HG02943 (cell line): ENCODE results near the gene DAB2.
"Not testable (repeated sequence)": the region's sequence is repeated elsewhere in the genome, so short reads cannot be mapped to it uniquely, and the experiment has no call there.

Experiments
- ATAC-seq: cut with Tn5 transposase; IDR thresholded peaks from one replicate; pipeline ENCODE4 v1.9.1; 2021; ENCODE audit warnings: mild to moderate bottlenecking, low read depth, moderate library complexity; ENCODE audit not compliant: unreplicated experiment

DAB2 gene

GRCh38 chr5:39422728-39423285 is 2.0 kb downstream of the DAB2 start:
- no peak for ATAC-seq

GRCh38 chr5:39422036-39422606 is 2.7 kb downstream of the DAB2 start:
- ATAC-seq: no peak

- no peak for ATAC-seq
Measured at GRCh38 chr5:39420482-39421145, 4.2 kb downstream of the DAB2 start.

GRCh38 chr5:39419796-39420195 is 5.0 kb downstream of the DAB2 start:
- ATAC-seq: no peak

GRCh38 chr5:39417979-39418378 is 6.8 kb downstream of the DAB2 start:
- ATAC-seq: no peak

- ATAC-seq: no peak
Measured at GRCh38 chr5:39415201-39415600, 9.6 kb downstream of the DAB2 start.

GRCh38 chr5:39414426-39414825 is 10.4 kb downstream of the DAB2 start:
- ATAC-seq: no peak

GRCh38 chr5:39413771-39414170 is 11.0 kb downstream of the DAB2 start:
- no peak for ATAC-seq

- no peak for ATAC-seq
Measured at GRCh38 chr5:39412721-39413394, 11.9 kb downstream of the DAB2 start.

GRCh38 chr5:39411985-39412384 is 12.8 kb downstream of the DAB2 start:
- no peak for ATAC-seq

GRCh38 chr5:39411061-39411460 is 13.7 kb downstream of the DAB2 start:
- ATAC-seq: no peak

- no peak for ATAC-seq
Measured at GRCh38 chr5:39409033-39409432, 15.7 kb downstream of the DAB2 start.

- ATAC-seq: no peak
Measured at GRCh38 chr5:39405083-39405843, 19.5 kb downstream of the DAB2 start.

GRCh38 chr5:39403761-39404160 is 21.0 kb downstream of the DAB2 start:
- ATAC-seq: not testable (repeated sequence)

- not testable (repeated sequence) for ATAC-seq
Measured at GRCh38 chr5:39402140-39402539, 22.6 kb downstream of the DAB2 start.

GRCh38 chr5:39400713-39401578 is 23.8 kb downstream of the DAB2 start:
- ATAC-seq: no peak

- ATAC-seq: no peak
Measured at GRCh38 chr5:39399135-39400036, 25.4 kb downstream of the DAB2 start.

- ATAC-seq: no peak
Measured at GRCh38 chr5:39396843-39397242, 27.9 kb downstream of the DAB2 start.

GRCh38 chr5:39395521-39395920 is 29.3 kb downstream of the DAB2 start:
- ATAC-seq: no peak
